Measurements from ENCODE around the gene PLXNA4.

- no peak for TF ChIP-seq EZH2 (IDR thresholded peaks at IDR 0.05; ENCODE audit: insufficient read depth, low read length)
- TF ChIP-seq CTCF (IDR thresholded peaks at IDR 0.05; ENCODE audit: insufficient read depth, low read depth, low read length): no peak
Observed at GRCh38 chr7:132091706-132092105, 484.6 kb downstream of the PLXNA4 start.

All from astrocyte (in vitro differentiated cells and primary cell).